ES-I3 (cell line): ENCODE data around the gene CAMK2N1.
"Not testable (repeated sequence)": the region's sequence is repeated elsewhere in the genome, so short reads cannot be mapped to it uniquely, and the experiment has no call there.

Experiments used
- H3K36me3 ChIP-seq: 2 replicates; pipeline ENCODE4 v1.6.1; 2013; ENCODE audit warnings: mild to moderate bottlenecking, low read length, control low read depth, moderate library complexity; ENCODE audit not compliant: insufficient read depth
- H3K4me1 ChIP-seq: 2 replicates; pipeline ENCODE4 v1.6.1; 2013; ENCODE audit warnings: mild to moderate bottlenecking, control low read depth, low read length; ENCODE audit not compliant: insufficient read depth
- H3K9ac ChIP-seq: 2 replicates; pipeline ENCODE4 v1.6.1; 2013; ENCODE audit warnings: low read depth, mild to moderate bottlenecking, low read length, moderate library complexity
- H3K9me3 ChIP-seq: 2 replicates; pipeline ENCODE4 v1.6.1; 2013; ENCODE audit warnings: mild to moderate bottlenecking, low read length, moderate library complexity; ENCODE audit not compliant: control insufficient read depth, insufficient read depth

Gene CAMK2N1

GRCh38 chr1:20485527-20486456, at the start of gene CAMK2N1:
TSS of gene CAMK2N1 (minus strand) at chr1:20486210. CDS start at chr1:20485379, 831 bp downstream.
- Histone ChIP-seq H3K4me1 (peaks cover 33% of the 10 kb centered on the region), H3K36me3 (no peaks in the 10 kb centered on the region), H3K9ac (peak within 1 kb of the TSS; percentile 83), H3K9me3 (no peaks in the 10 kb centered on the region)

- Histone ChIP-seq H3K9ac (no peak overlapping the region), H3K4me1 (no peaks in the 10 kb centered on the region), H3K36me3 (no peaks in the 10 kb centered on the region), H3K9me3 (no peaks in the 10 kb centered on the region)
Observed at GRCh38 chr1:20534659-20535417, 48.8 kb upstream of the CAMK2N1 start.

- no peaks in the 10 kb centered on the region for H3K9me3 ChIP-seq
- H3K36me3 ChIP-seq: no peaks in the 10 kb centered on the region
- no peak overlapping the region for H3K9ac ChIP-seq
- H3K4me1 ChIP-seq: no peaks in the 10 kb centered on the region
Observed at GRCh38 chr1:20533635-20534034, 47.6 kb upstream of the CAMK2N1 start.

GRCh38 chr1:20530901-20531300, 44.9 kb upstream of the CAMK2N1 start:
- Histone ChIP-seq H3K9ac (no peak overlapping the region), H3K4me1 (no peaks in the 10 kb centered on the region), H3K9me3 (no peaks in the 10 kb centered on the region), H3K36me3 (no peaks in the 10 kb centered on the region)

GRCh38 chr1:20530306-20530705, 44.3 kb upstream of the CAMK2N1 start:
- H3K9me3 ChIP-seq: no peaks in the 10 kb centered on the region
- H3K9ac ChIP-seq: no peak overlapping the region
- no peaks in the 10 kb centered on the region for H3K36me3 ChIP-seq
- no peaks in the 10 kb centered on the region for H3K4me1 ChIP-seq

GRCh38 chr1:20528221-20528620, 42.2 kb upstream of the CAMK2N1 start:
- Histone ChIP-seq H3K4me1 (no peaks in the 10 kb centered on the region), H3K9ac (no peak overlapping the region), H3K36me3 (no peaks in the 10 kb centered on the region)

GRCh38 chr1:20526267-20526666, 40.3 kb upstream of the CAMK2N1 start:
- H3K9ac ChIP-seq: no peak overlapping the region
- no peaks in the 10 kb centered on the region for H3K36me3 ChIP-seq
- no peaks in the 10 kb centered on the region for H3K9me3 ChIP-seq
- no peaks in the 10 kb centered on the region for H3K4me1 ChIP-seq

More at GRCh38 chr1:20528221-20528620, 42.2 kb upstream of the CAMK2N1 start:
- H3K9me3 ChIP-seq: no peaks in the 10 kb centered on the region

- Histone ChIP-seq H3K9ac (peak overlapping the region; percentile 4; the same call in 1 of the 2 replicates), H3K9me3 (no peaks in the 10 kb centered on the region), H3K36me3 (no peaks in the 10 kb centered on the region), H3K4me1 (no peaks in the 10 kb centered on the region)
Observed at GRCh38 chr1:20521960-20522861, 36.2 kb upstream of the CAMK2N1 start.

- H3K9ac ChIP-seq, H3K36me3 ChIP-seq, H3K4me1 ChIP-seq, H3K9me3 ChIP-seq: not testable (repeated sequence)
Observed at GRCh38 chr1:20519609-20520262, 33.7 kb upstream of the CAMK2N1 start.

GRCh38 chr1:20511518-20512428, 25.8 kb upstream of the CAMK2N1 start:
- no peak overlapping the region for H3K9ac ChIP-seq
- no peaks in the 10 kb centered on the region; the same call in 1 of the 2 replicates for H3K4me1 ChIP-seq
- no peaks in the 10 kb centered on the region for H3K9me3 ChIP-seq
- H3K36me3 ChIP-seq: no peaks in the 10 kb centered on the region

GRCh38 chr1:20508411-20508771, 22.4 kb upstream of the CAMK2N1 start:
- Histone ChIP-seq H3K4me1 (no peaks in the 10 kb centered on the region; the same call in 1 of the 2 replicates), H3K9me3 (no peaks in the 10 kb centered on the region), H3K9ac (peak overlapping the region; percentile 80; the same call in 1 of the 2 replicates), H3K36me3 (0 out of 2 replicates have a peak, but pooled peaks cover 2% of the 10 kb centered on the region)

- Histone ChIP-seq H3K9ac (peak within 1 kb of the TSS; percentile 80), H3K36me3 (peaks cover 2% of the 10 kb centered on the region; the same call in 1 of the 2 replicates), H3K9me3 (no peaks in the 10 kb centered on the region), H3K4me1 (no peaks in the 10 kb centered on the region; the same call in 1 of the 2 replicates)
Observed at GRCh38 chr1:20507564-20508410, 21.8 kb upstream of the CAMK2N1 start, which contains the start of gene MUL1. TSS of gene MUL1 (minus strand) at chr1:20508151. CDS start at chr1:20508024, 127 bp downstream.
